Measurements from ENCODE around the gene CMIP.

DNA sequence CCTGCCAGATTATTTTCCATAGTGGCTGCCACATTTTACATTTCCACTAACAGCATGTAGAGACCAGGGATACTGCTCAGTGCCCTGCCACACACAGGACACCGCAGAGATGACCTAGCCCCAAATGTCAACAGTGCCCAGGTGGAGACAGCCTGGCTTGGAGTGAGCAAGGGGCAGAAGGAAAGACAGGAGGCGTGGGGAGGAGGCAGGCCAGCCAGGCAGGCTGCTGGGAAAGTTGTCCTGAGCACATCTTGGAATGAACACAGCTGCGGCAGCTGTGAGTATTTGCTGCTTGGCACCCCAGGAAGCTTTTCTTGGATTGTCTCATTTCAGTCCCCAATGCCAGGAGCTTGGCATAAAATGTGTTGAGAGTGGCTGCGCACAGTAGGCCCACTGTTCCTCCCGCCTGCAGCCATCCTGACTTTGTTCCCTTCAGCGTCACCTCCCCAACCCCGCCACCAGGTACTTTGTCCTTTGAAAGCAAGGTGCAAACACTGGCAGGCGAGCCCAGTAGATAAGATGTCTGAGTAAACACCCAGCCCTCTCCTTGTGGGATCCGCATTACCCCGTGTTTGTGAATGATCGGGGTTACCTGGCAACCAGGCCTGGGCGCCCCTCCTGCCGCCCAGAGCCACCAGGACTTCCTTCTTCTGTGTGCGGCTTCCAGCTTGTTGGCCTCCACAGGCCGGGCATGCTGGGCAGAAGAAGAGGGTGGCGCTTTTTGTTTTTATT lies 114.0 kb downstream of the CMIP start:
- TF ChIP-seq HDGF (IDR thresholded peaks at IDR 0.05; ENCODE audit: borderline replicate concordance) (no peak), ARNT (IDR thresholded peaks at IDR 0.05) (no peak), BHLHE40 (IDR thresholded peaks at IDR 0.05; ENCODE audit: borderline replicate concordance) (no peak), ZNF384 (IDR thresholded peaks at IDR 0.05) (no peak), LEF1 (IDR thresholded peaks at IDR 0.05; ENCODE audit: borderline replicate concordance) (no peak), SP1 (IDR thresholded peaks at IDR 0.05) (no peak), FOXK2 (IDR thresholded peaks at IDR 0.05) (no peak), ELF4 (IDR thresholded peaks at IDR 0.05) (no peak), SUZ12 (IDR thresholded peaks at IDR 0.05) (no peak)
- TF ChIP-seq, protein P1, sequence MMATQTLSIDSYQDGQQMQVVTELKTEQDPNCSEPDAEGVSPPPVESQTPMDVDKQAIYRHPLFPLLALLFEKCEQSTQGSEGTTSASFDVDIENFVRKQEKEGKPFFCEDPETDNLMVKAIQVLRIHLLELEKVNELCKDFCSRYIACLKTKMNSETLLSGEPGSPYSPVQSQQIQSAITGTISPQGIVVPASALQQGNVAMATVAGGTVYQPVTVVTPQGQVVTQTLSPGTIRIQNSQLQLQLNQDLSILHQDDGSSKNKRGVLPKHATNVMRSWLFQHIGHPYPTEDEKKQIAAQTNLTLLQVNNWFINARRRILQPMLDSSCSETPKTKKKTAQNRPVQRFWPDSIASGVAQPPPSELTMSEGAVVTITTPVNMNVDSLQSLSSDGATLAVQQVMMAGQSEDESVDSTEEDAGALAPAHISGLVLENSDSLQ (IDR thresholded peaks at IDR 0.05), result no peak
